ENCODE measurements around the gene NDUFA5.

The NDUFA5 gene

DNA sequence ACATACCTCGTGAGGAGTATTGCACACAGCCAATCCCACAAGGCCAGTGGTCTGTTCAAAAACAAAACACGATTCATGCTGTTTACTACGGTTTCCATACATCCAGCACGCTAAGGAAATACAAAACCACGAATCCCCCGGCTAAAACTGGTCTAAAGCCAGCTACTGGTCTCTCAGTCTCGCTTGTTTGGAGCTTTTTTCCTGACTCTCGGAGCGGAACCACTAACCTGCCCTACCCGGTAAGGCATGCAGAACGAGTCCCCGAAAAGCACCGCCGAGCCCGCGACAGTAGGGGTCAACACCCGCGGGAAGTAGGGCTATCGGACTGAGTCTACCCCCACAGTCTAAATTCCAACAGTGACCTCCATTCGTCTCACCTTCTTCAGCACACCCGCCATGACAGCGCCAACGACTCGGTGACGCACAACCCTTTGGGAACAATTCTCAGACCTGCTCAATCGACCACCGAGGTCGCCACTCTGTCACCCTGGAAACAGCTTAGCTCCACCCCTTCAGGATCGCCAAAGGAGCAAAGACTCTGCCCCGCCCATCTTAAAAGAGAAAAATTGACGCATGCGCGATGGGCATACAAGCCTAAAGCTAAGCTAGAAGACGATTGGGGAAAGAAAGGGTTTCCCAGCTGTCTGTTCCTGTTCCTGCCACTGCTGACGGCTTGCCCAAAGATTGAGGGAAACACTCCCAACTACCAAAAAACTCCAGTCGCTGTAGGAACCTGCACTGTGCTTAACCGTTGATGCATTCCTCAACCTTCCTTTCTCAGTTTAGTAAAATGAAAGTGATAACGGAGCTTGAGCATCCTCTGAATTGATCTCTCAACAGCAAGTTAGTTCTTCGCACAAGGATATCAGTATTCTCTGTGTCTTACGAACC lies at the start of gene NDUFA5:
Gene NDUFA5, minus strand, starts transcription at position 421 of the 891 bp plus-strand sequence. Its CDS starts 23 bp downstream, at position 398.
- DNase-seq: peak; percentile 74 to 90 (median 82)

GRCh38 chr7:123604739-123605138 lies 47.1 kb upstream of the NDUFA5 start:
- no peak for DNase-seq

DNA sequence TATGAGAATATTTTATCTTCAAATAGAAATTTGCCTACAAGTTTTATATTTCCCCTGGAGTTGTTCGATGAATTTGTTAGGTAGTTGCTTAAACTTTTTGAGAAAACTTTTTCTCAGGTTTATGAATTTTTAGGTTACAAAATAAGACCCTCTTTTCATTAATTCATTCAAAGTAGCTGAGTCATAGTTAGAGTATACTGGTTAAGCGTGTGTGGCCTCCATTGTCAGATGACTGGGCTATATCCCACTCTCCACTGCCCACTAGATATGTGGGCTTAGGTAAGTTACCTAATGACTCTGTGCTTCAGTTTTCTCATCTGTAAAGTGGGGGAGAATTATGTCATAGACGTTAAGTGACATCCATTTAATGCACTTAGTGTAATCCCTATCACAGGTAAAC lies 45.0 kb upstream of the NDUFA5 start:
- DNase-seq: no peak

- no peak for DNase-seq
These were observed 43.9 kb upstream of the NDUFA5 start, which contains the start of gene ASB15 for GRCh38 chr7:123601530-123601929. Gene ASB15 (plus strand): TSS chr7:123601821. CDS start chr7:123614503, 12,682 bp downstream.

DNA sequence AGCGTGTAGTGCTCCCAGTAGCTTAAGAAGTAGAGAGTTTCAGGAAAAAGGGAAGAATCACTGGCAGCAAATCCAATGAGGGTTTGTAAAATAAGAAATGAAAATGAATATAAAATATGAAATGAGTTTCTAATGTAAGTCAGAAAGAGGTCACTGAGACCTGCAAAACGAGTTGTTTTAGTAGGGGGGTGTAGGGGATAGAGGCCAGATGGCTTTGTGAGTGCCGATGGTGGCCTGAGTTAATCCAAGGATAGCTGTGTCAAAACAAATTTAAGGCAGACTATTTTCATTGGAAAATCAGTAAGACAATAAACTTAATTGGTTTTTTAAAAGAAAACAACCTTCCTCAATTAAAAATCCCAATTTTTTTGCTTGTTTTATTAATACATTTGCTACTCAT lies 43.3 kb upstream of the NDUFA5 start:
- DNase-seq: no peak

GRCh38 chr7:123599766-123600165 lies 42.1 kb upstream of the NDUFA5 start:
- DNase-seq: no peak

- DNase-seq: no peak
These were observed 41.0 kb upstream of the NDUFA5 start for GRCh38 chr7:123598657-123599056.

GRCh38 chr7:123594813-123595241 lies 37.2 kb upstream of the NDUFA5 start:
- DNase-seq: no peak

GRCh38 chr7:123588376-123588775 lies 30.8 kb upstream of the NDUFA5 start:
- no peak for DNase-seq

- DNase-seq: no peak
These were observed 26.2 kb upstream of the NDUFA5 start for GRCh38 chr7:123583821-123584220.

- DNase-seq: no peak
These were observed 23.5 kb upstream of the NDUFA5 start for GRCh38 chr7:123581162-123581459.

DNA sequence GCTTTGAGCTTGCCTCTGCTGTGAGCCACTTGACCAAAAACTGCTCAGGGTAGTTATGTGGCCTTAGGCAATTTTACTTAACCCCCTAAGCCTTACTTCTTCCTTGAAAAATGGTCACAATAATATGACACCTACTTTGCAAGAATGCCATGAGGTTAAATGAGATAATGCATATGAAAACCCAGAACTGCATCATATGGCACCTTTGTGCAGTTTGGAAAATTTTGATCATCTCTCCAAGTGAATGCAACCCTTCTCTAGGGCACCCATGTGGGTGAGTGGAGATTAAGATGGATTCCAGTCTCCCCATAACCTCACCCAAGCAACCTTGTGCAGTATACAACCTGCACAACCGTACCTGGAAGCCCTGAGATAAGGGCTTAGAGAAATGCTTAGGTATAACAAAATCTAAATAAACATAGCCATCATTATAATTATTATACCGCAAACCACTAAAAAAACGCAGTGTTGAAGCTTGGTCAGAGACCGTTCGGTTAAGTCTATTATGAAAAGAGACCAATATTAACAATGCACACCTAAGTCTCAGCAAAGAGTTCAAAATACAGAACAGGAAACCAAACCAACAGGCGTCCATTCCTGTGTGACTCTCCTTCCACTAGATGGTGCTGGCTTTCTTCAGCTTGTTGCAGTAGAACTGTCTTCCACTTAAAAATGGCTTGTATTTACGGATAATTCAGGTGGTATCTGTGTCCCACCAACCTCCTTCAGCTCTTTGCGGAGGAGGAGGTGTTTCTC lies 23.0 kb upstream of the NDUFA5 start:
- DNase-seq: no peak

GRCh38 chr7:123579416-123579815 lies 21.8 kb upstream of the NDUFA5 start:
- no peak for DNase-seq

- DNase-seq: no peak
These were observed 16.4 kb upstream of the NDUFA5 start for GRCh38 chr7:123573896-123574467.

DNA sequence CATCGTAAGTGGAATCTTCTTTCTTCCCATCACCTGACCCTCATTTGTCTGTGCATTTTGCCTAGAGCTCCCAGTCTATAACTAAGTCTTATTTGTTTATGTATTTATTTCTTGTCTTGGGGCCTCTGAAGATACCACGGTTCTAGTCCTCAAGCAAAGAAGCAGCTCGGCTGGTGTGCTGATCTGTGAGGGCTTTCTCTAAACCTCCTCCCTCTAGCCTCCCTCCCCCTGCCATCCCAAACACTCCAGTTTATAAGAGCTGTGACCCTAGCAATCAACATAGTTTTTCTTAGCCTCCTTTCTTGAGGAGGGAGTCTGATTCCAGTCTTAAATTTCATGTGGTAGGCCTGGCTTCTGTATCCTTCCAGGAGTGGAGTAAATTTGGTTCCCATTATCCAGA lies 15.7 kb upstream of the NDUFA5 start:
- DNase-seq: no peak

- DNase-seq: no peak
These were observed 14.1 kb upstream of the NDUFA5 start for GRCh38 chr7:123571684-123572083.

- no peak for DNase-seq
These were observed 13.6 kb upstream of the NDUFA5 start for GRCh38 chr7:123571187-123571586.

- DNase-seq: no peak
These were observed 13.0 kb upstream of the NDUFA5 start for GRCh38 chr7:123570390-123571182.

- no peak for DNase-seq
These were observed 11.9 kb upstream of the NDUFA5 start for GRCh38 chr7:123569352-123570010.

- no peak for DNase-seq
These were observed 4.5 kb upstream of the NDUFA5 start for GRCh38 chr7:123562121-123562520.

DNA sequence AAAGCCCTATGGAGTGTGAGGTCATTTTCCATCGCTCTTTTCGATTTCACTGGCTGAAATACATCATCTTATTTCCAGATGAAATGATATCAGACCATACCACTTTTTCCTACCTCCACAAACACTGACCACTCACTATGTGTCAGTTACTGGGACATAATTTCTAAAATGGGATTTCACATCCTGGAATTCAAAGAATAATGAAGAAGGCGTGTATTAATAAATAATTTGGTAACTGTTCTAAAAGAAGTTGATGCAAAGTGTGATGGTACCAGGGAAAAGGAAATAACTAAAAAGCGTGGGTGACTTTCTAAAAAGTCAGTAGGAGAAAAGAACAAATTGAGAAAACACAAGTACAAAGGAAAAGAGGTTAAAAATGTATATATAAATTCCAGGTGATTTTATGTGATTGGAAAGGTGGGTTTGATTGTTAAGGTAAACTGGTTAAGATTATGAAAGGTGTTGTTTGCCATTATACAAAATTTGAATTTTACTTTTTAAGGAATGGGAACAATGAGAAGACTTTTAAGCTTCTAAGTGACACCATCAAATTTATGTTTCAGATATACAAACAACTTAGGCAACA lies 764 bp upstream of the NDUFA5 start:
- no peak for DNase-seq

DNA sequence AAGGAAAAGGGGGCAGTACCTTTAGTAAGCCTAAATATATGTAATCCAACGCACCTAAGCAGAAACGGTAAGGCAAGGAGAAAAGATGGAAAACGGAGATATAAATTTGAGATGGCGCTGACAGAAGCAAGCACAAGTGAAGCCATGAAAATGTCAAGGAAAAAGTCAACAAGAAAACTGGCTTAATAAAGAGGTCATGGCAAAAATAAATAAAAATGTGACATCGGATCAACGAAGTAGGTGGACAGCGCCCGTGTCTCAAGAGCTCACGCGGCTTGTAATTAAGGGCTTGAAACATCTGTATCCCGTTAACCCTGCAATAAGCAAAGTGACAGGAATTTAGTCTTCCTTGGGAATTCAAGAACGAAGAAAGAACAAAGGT lies 611 bp downstream of the NDUFA5 start:
- no peak for DNase-seq

Data from activated naive CD4-positive, alpha-beta T cell (primary cell).